Stomach (tissue), 9 donors: ENCODE data around the gene OPN3. TPM values are rescaled to one million over a fixed set of nuclear protein-coding genes. Genes with fewer than 3 reads are reported as not detected.

Source experiments
- DNase-seq, 2 donors: peaks; one replicate each; pipeline versions ENCODE4 v3.0.0 to v3.0.0-alpha.2; 2013 to 2019
- H3K27ac ChIP-seq, 5 donors: fragments of 200-600 bp in 4 of 5; sonication (generic) in 4 of 5; one replicate each; pipeline ENCODE4 v1.5.1; 2013 to 2019; ENCODE audit warnings: mild to moderate bottlenecking in 1 of 5, moderate library complexity in 1 of 5
- H3K27me3 ChIP-seq, 3 donors: fragments of 200-600 bp; sonication (generic); one replicate each; pipeline ENCODE4 v1.5.1; 2017 to 2019; ENCODE audit warnings: mixed run types in 1 of 3
- H3K36me3 ChIP-seq, 4 donors: fragments of 200-600 bp; sonication (generic); 1 replicate in 3 of 4; 2 replicates in 1 of 4; pipeline ENCODE4 v1.5.1; 2016 to 2019
- H3K4me1 ChIP-seq, 4 donors: fragments of 200-600 bp; sonication (generic); one replicate each; pipeline ENCODE4 v1.5.1; 2016 to 2019
- H3K4me3 ChIP-seq, 4 donors: fragments of 200-600 bp; sonication (generic) in 3 of 4; one replicate each; pipeline ENCODE4 v1.5.1; 2016 to 2019; ENCODE audit warnings: mild to moderate bottlenecking in 1 of 4
- H3K9me3 ChIP-seq, 4 donors: fragments of 200-600 bp; sonication (generic); one replicate each; pipeline ENCODE4 v1.5.1; 2016 to 2019
- CTCF ChIP-seq, 7 experiments: fragments of 450-650 bp in 4 of 7; fragments of 200-600 bp in 3 of 7; sonication (generic) in 3 of 7; IDR thresholded peaks; one replicate each; pipeline ENCODE4 v1.5.1; 2016 to 2019; ENCODE audit warnings: antibody characterized with exemption in 7 of 7, control low read depth in 2 of 7, mild to moderate bottlenecking in 1 of 7
- EP300 ChIP-seq: sonication (generic); formaldehyde crosslinking; IDR thresholded peaks from one replicate; pipeline ENCODE4 v1.6.1; 2017; ENCODE audit warnings: antibody characterized with exemption
- POLR2A ChIP-seq, 4 donors: fragments of 450-650 bp; IDR thresholded peaks; one replicate each; pipeline ENCODE4 v1.6.1; 2016; ENCODE audit warnings: antibody characterized with exemption in 4 of 4, control low read depth in 2 of 4, mild to moderate bottlenecking in 1 of 4, moderate library complexity in 1 of 4
- POLR2AphosphoS5 ChIP-seq, 3 donors: sonication (generic); formaldehyde crosslinking; IDR thresholded peaks; one replicate each; pipeline ENCODE4 v1.6.1; 2016; ENCODE audit warnings: antibody characterized with exemption in 3 of 3
- WGBS, 5 donors: extraction: QIAGEN DNeasy Blood & Tissue Kit in 3 of 5; methylation state at CpG; one replicate each; pipeline versions ENCODE4 v1.1.5 to v1.1.7; 2013 to 2018; 5-methylcytosine and 5-hydroxymethylcytosine counted together
- intact Hi-C: fragments of 100-400 bp; cut with DNase I; formaldehyde crosslinking; loops from one replicate; pipeline ENCODE4 v1.15.1; 2023; ENCODE audit warnings: low total_unique reads
- polyA plus RNA-seq, 3 donors: library from polyadenylated mRNA; stranded (reverse); fragments of 200-250 nt; gene quantifications; one replicate each; pipeline ENCODE4 v1.2.3, GENCODE V29; 2013
- total RNA-seq, 5 donors: library from RNA; depleted of rRNA; stranded (reverse); fragments of >200 nt; gene quantifications; one replicate each; pipeline versions ENCODE4 v1.1.0 to v1.2.3, GENCODE V29; 2014 to 2016
- donor health status: healthy with polysubstance abuse.
- donor health status: Bipolar disorder and iron deficiency.
- donor health status: healthy.

Gene OPN3
- total and polyA plus RNA-seq, 8 donors = 1.8 to 15.1 (median 8.1) TPM; not detected in 1

DNA sequence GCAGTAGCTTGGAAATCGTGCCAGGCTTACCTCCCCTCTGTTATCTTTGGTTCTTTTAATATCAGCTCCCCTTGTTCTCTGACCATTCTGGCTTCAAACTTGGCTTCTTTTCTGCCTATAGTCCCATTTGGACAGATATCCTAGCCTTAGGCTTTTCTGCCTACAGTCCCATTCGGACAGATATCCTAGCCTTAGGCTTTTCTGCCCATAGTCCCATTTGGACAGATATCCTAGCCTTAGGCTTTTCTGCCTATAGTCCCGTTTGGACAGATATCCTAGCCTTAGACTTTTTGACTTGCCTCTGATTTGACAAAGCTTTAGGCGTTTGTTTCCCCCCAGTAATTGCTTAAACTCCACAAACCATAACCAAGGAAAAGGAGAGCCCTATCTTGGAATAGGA lies 25.6 kb downstream of the OPN3 start:
- Histone ChIP-seq H3K27ac (no peak overlapping the region), H3K9me3 (no peaks in the 10 kb centered on the region), H3K27me3 (no peaks in the 10 kb centered on the region), H3K36me3 (no peaks in the 10 kb centered on the region), H3K4me3 (no peak overlapping the region), H3K4me1 (peaks cover 0 to 38% (median 22%) of the 10 kb centered on the region in 4 donors)
- intact Hi-C loops = no loop called here
- no peak for TF ChIP-seq POLR2AphosphoS5 (IDR thresholded peaks at IDR 0.05)
- no peak for TF ChIP-seq CTCF (IDR thresholded peaks at IDR 0.05)
- no peak for TF ChIP-seq POLR2A (IDR thresholded peaks at IDR 0.05)
- no peak for TF ChIP-seq EP300
- 56 to 64% (median 58%) methylated on average over 4 of the region's 4 CpGs for WGBS, 5 donors
- no peak for DNase-seq

- Histone ChIP-seq H3K4me3 (no peak overlapping the region), H3K9me3 (no peaks in the 10 kb centered on the region), H3K36me3 (no peaks in the 10 kb centered on the region), H3K4me1 (peaks cover 0 to 38% (median 22%) of the 10 kb centered on the region in 4 donors), H3K27ac (no peak overlapping the region), H3K27me3 (no peaks in the 10 kb centered on the region)
- intact Hi-C loops = no loop called here
- no peak for DNase-seq
- WGBS, 5 donors = 77 to 89% (median 85%) methylated on average over 4 of the region's 4 CpGs
- TF ChIP-seq CTCF (IDR thresholded peaks at IDR 0.05) (no peak), POLR2A (IDR thresholded peaks at IDR 0.05) (no peak), EP300 (no peak), POLR2AphosphoS5 (IDR thresholded peaks at IDR 0.05) (no peak)
These were observed 26.0 kb downstream of the OPN3 start for GRCh38 chr1:241614144-241614543.

- intact Hi-C loops = no loop called here
- no peaks in the 10 kb centered on the region for H3K9me3 ChIP-seq
- WGBS, 5 donors = 79 to 88% (median 84%) methylated on average over 9 of the region's 9 CpGs
- no peak for DNase-seq
- no peak overlapping the region for H3K4me3 ChIP-seq
- H3K4me1 ChIP-seq = peaks cover 0 to 38% (median 22%) of the 10 kb centered on the region in 4 donors
- no peak for TF ChIP-seq POLR2A (IDR thresholded peaks at IDR 0.05)
- TF ChIP-seq POLR2AphosphoS5 (IDR thresholded peaks at IDR 0.05) = no peak
- TF ChIP-seq CTCF (IDR thresholded peaks at IDR 0.05) = no peak
- no peak for TF ChIP-seq EP300
- no peaks in the 10 kb centered on the region for H3K36me3 ChIP-seq
- no peaks in the 10 kb centered on the region for H3K27me3 ChIP-seq
- no peak overlapping the region for H3K27ac ChIP-seq
These were observed 27.4 kb downstream of the OPN3 start for GRCh38 chr1:241612533-241613477.

DNA sequence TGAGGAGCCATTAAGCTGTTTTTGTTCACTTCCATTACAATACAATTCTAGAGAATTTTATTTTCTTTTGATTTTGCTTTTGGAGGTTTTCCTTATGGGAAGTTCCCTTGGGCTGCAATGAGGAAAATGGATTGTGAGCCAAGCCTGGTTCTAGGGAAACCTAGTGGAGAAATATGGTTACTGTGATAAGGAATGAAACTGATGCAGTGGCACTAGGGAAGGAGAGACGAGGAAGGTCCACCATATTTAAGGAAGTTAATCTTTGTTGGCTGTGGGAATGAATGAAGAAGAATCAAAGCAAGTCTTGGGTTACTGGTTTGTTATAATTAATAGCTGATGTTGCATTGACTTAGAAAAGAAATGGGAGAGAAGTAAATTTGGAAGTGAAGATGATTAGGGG lies 28.4 kb downstream of the OPN3 start:
- intact Hi-C loops = no loop called here
- Histone ChIP-seq H3K36me3 (no peaks in the 10 kb centered on the region), H3K27ac (no peak overlapping the region), H3K4me1 (peaks cover 0 to 38% (median 22%) of the 10 kb centered on the region in 4 donors), H3K4me3 (no peak overlapping the region), H3K9me3 (no peaks in the 10 kb centered on the region), H3K27me3 (no peaks in the 10 kb centered on the region)
- no peak for DNase-seq
- whole genome bisulfite sequencing, 5 donors = 63 to 88% (median 74%) methylated on average over 1 of the region's 1 CpG
- no peak for TF ChIP-seq POLR2A (IDR thresholded peaks at IDR 0.05)
- no peak for TF ChIP-seq EP300
- no peak for TF ChIP-seq POLR2AphosphoS5 (IDR thresholded peaks at IDR 0.05)
- TF ChIP-seq CTCF (IDR thresholded peaks at IDR 0.05) = no peak
